NCI-H82 treated with DMSO at 0.1 percent for 48 hours (cell line): ENCODE data around the gene CEP76.

Source experiments
- DNase-seq: peaks from one replicate; lab custom pipeline; 2025; ENCODE audit not compliant: unreplicated experiment; lab: John Stamatoyannopoulos, UW

The CEP76 gene

GRCh38 chr18:12702221-12703095 is at the start of gene CEP76, which contains the start of gene PSMG2:
CEP76 (minus strand) TSS chr18:12702723; CDS start chr18:12702548, 175 bp downstream.
PSMG2 (plus strand) TSS chr18:12703042; CDS start chr18:12703108, 66 bp downstream.
- DNase-seq = peak; percentile 36

- DNase-seq = no peak
These were observed 49.4 kb upstream of the CEP76 start for GRCh38 chr18:12751891-12752290.

GRCh38 chr18:12751503-12751884 is 49.0 kb upstream of the CEP76 start:
- no peak for DNase-seq

GRCh38 chr18:12750715-12751502 is 48.4 kb upstream of the CEP76 start:
- DNase-seq = no peak

GRCh38 chr18:12750076-12750714 is 47.7 kb upstream of the CEP76 start:
- DNase-seq = no peak

GRCh38 chr18:12749121-12749520 is 46.6 kb upstream of the CEP76 start:
- DNase-seq = no peak

GRCh38 chr18:12748671-12749070 is 46.1 kb upstream of the CEP76 start:
- DNase-seq = no peak

- DNase-seq = no peak
These were observed 45.2 kb upstream of the CEP76 start for GRCh38 chr18:12747530-12748315.

GRCh38 chr18:12745095-12745795 is 42.7 kb upstream of the CEP76 start:
- DNase-seq = no peak

- DNase-seq = no peak
These were observed 41.6 kb upstream of the CEP76 start for GRCh38 chr18:12744103-12744502.

- DNase-seq = no peak
These were observed 39.9 kb upstream of the CEP76 start for GRCh38 chr18:12742453-12742852.

- DNase-seq = no peak
These were observed 38.8 kb upstream of the CEP76 start for GRCh38 chr18:12741351-12741750.

GRCh38 chr18:12737243-12737902 is 34.9 kb upstream of the CEP76 start:
- no peak for DNase-seq

GRCh38 chr18:12726774-12727550 is 24.4 kb upstream of the CEP76 start:
- peak; percentile 61 for DNase-seq

- no peak for DNase-seq
These were observed 23.8 kb upstream of the CEP76 start for GRCh38 chr18:12726331-12726730.

- no peak for DNase-seq
These were observed 20.2 kb upstream of the CEP76 start for GRCh38 chr18:12722731-12723130.

GRCh38 chr18:12721495-12722275 is 19.2 kb upstream of the CEP76 start:
- no peak for DNase-seq

GRCh38 chr18:12711446-12711845 is 8.9 kb upstream of the CEP76 start:
- DNase-seq = no peak
